ENCODE results near the gene MYOM3.

The MYOM3 gene

DNA sequence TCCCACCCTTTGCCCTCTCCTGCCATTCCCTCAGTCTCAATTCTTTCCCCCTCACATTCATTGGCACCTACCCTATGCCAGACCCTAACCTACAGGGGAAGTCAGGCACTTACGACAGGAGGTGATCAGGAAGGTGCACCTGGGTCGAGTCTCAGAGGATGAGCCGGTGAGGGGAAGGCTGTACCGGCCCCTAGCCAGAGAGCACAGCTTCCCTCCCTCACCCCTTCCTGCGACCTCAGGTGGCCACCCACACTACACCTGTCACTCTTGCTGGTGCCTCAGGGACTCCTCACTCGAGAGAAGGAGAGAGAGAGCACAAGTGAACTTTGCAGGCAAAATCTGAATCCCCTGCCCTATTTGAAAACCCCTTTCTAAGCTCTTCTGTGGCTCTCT, 1.7 kb upstream of the MYOM3 start:
- TF ChIP-seq CTCF (IDR thresholded peaks at IDR 0.05; ENCODE audit: extremely low read depth, missing control alignments) = no peak
- no peak for DNase-seq (ENCODE audit: low spot score)

GRCh38 chr1:24111262-24111995, 506 bp downstream of the MYOM3 start:
- DNase-seq (ENCODE audit: low spot score) = no peak
- no peak for TF ChIP-seq CTCF (IDR thresholded peaks at IDR 0.05; ENCODE audit: extremely low read depth, missing control alignments)

DNA sequence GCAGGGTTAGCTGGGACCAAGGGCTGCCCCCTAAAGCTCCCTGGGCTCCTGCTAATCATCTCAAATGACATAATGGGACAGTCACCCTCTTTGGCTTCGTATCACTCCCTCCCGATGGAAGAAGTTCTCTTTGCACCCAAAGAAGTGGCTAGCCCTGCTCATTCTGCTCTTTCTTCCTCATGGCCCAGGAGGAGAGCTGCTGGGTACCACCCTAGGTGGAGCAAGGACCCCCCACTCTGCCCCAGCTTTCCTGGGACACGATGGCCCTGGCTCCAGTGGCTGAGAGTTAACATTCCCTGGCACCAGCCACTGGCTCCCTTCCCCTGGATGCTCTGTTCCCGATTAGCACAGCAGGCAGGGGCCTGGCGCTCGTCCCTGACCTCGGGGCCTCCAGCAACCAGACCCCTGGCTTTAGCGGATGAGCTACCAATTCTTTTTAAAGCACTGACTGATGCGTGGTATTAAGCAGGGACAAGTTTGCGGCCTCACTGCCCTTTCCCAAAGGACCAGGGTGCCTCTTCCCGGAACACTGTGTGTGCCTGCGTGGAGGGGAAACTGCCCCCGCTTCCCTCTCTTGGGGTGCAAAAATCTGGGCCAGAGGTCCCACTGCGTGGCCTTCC, 1.2 kb downstream of the MYOM3 start:
- DNase-seq (ENCODE audit: low spot score) = no peak
- no peak for TF ChIP-seq CTCF (IDR thresholded peaks at IDR 0.05; ENCODE audit: extremely low read depth, missing control alignments)

DNA sequence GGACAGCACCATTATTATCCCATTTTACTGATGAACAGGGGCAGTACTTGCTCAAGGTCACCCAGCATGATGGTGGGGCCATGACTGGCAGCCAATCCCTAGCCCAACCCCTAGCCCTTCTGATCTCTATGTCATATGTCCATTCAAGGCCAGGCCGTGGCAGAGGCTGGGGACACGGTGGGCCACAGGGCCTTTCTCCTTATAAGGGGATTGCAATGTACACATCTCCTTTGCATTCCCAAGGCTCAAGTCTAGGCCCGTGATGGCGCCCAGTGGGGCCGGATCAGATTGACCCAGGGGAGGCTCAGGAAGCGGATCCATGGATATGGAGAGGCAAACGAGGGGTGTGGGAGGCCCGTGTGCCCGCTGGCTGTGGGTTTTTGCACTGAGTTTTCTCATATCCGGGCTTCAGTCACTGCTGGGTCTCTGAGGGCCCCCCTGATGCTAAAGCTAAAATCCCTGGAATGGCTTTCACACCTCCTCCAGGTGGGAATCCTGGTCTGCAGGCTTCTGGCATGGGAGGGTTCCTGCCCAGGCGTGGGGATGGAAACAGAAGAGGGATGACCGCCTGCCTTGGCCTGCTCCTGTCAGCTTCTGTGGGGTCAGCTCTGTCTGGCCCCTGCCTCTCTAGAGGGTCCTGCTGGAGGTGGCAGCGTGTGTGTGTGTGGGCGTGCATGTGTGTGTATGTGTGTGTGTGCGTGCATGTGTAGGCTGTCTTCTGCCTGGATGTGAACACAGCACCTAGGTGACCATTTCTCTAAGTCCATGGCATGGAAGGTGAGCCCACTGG, 2.1 kb downstream of the MYOM3 start:
- TF ChIP-seq CTCF (IDR thresholded peaks at IDR 0.05; ENCODE audit: extremely low read depth, missing control alignments) = no peak
- DNase-seq (ENCODE audit: low spot score) = no peak

- TF ChIP-seq CTCF (IDR thresholded peaks at IDR 0.05; ENCODE audit: extremely low read depth, missing control alignments) = no peak
Observed at GRCh38 chr1:24109166-24109483, 2.8 kb downstream of the MYOM3 start.

DNA sequence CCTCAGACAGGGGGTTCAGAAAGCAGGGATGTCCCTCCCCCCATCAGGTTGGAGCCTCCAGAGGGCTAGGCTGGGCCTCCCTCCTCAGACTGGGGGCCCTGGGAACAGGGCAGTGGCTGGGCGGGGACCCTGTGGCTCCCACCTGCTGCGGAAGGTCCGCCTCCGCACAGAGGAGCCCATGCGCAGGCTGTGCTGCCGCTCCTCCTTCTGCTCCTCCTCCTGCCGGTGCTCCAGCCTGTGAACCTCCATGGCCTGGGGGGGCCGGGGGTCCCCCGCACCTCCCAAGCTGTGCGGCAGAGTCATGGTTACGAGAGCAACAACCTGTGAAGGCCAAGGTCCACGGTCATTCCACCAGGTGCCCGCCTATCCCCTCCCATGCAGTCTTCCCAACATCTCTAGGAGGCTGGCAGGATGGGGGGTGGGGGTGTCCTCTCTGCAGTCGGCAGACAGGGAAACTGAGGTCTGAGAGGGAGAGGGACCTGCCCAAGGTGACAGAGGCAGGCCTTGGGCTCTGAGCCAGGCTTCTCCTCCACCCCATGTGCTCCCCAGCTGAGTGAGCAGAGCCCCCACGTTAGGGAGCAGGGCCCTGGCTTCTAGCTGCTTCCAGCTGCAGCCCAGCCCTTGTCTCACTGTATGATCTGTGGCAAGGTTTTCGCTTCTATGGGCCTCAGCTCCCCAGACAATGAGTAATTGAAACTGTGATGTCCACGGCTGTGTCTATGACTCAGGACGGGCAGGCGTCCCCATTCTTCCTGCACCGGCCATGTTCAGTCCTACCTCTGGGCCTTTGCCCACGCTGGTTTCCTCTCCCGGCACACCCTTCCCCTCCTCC, 3.4 kb downstream of the MYOM3 start:
- TF ChIP-seq CTCF (IDR thresholded peaks at IDR 0.05; ENCODE audit: extremely low read depth, missing control alignments) = no peak
- no peak for DNase-seq (ENCODE audit: low spot score)

More at GRCh38 chr1:24109166-24109483, 2.8 kb downstream of the MYOM3 start:
- DNase-seq (ENCODE audit: low spot score) = no peak

Measured in GM20000 (cell line).